H9 (cell line): Measurements from ENCODE around the gene SPIRE2. TPM values are rescaled to one million over a fixed set of nuclear protein-coding genes. Genes with fewer than 3 reads are reported as not detected.

ENCODE experiments used
- DNase-seq: peaks from one replicate; pipeline ENCODE4 v3.0.0-alpha.2; 2017
- H2AFZ ChIP-seq: one replicate; pipeline ENCODE4 v1.6.1; 2013; ENCODE audit warnings: mild to moderate bottlenecking, low read length, control low read depth, moderate library complexity
- H2AK5ac ChIP-seq: 2 replicates; pipeline ENCODE4 v1.6.1; 2013; ENCODE audit warnings: low read length, control low read depth, mixed read lengths; ENCODE audit not compliant: insufficient read length
- H2BK120ac ChIP-seq: one replicate; pipeline ENCODE4 v1.6.1; 2013; ENCODE audit warnings: low read depth, mild to moderate bottlenecking, low read length, control low read depth, inconsistent platforms; ENCODE audit not compliant: poor library complexity, severe bottlenecking
- H2BK12ac ChIP-seq: 2 replicates; pipeline ENCODE4 v1.6.1; 2013; ENCODE audit warnings: low read length, control low read depth, mixed read lengths, low read depth; ENCODE audit not compliant: insufficient read length
- H2BK15ac ChIP-seq: 2 replicates; pipeline ENCODE4 v1.6.1; 2013; ENCODE audit warnings: low read depth, low read length, control low read depth
- H2BK20ac ChIP-seq: one replicate; pipeline ENCODE4 v1.6.1; 2013; ENCODE audit warnings: low read depth, mild to moderate bottlenecking, low read length, control low read depth, inconsistent platforms; ENCODE audit not compliant: poor library complexity, severe bottlenecking
- H2BK5ac ChIP-seq: 2 replicates; pipeline ENCODE4 v1.6.1; 2013; ENCODE audit warnings: low read length, control low read depth, mixed read lengths; ENCODE audit not compliant: insufficient read length
- H3K14ac ChIP-seq: 2 replicates; pipeline ENCODE4 v1.6.1; 2013; ENCODE audit warnings: low read length, control low read depth; ENCODE audit not compliant: insufficient read depth
- H3K18ac ChIP-seq: 2 replicates; pipeline ENCODE4 v1.6.1; 2013; ENCODE audit warnings: low read depth, mild to moderate bottlenecking, mixed read lengths, low read length, control low read depth; ENCODE audit not compliant: insufficient read length
- H3K23ac ChIP-seq: 2 replicates; pipeline ENCODE4 v1.6.1; 2013; ENCODE audit warnings: low read length, control low read depth, mixed read lengths, low read depth; ENCODE audit not compliant: insufficient read length
- H3K23me2 ChIP-seq: 2 replicates; pipeline ENCODE4 v1.6.1; 2013; ENCODE audit warnings: low read depth, mild to moderate bottlenecking, mixed read lengths, low read length, control low read depth; ENCODE audit not compliant: insufficient read length, poor library complexity, severe bottlenecking
- H3K27ac ChIP-seq: 2 replicates; pipeline ENCODE4 v1.5.1; 2013; ENCODE audit warnings: low read length, control low read depth, mixed read lengths, low read depth; ENCODE audit not compliant: insufficient read length
- H3K27me3 ChIP-seq: 2 replicates; pipeline ENCODE4 v1.6.1; 2013; ENCODE audit warnings: low read length, control low read depth, inconsistent platforms; ENCODE audit not compliant: insufficient read depth
- H3K4ac ChIP-seq: 2 replicates; pipeline ENCODE4 v1.6.1; 2013; ENCODE audit warnings: low read depth, mild to moderate bottlenecking, control low read depth, inconsistent platforms, low read length, moderate library complexity
- H3K4me1 ChIP-seq: 2 replicates; pipeline ENCODE4 v1.6.1; 2013; ENCODE audit warnings: low read length, control low read depth, inconsistent platforms; ENCODE audit not compliant: insufficient read depth
- H3K4me2 ChIP-seq: 2 replicates; pipeline ENCODE4 v1.6.1; 2013; ENCODE audit warnings: low read length, control low read depth, mixed read lengths; ENCODE audit not compliant: insufficient read length, insufficient read depth
- H3K56ac ChIP-seq: 2 replicates; pipeline ENCODE4 v1.6.1; 2013; ENCODE audit warnings: low read depth, mild to moderate bottlenecking, mixed read lengths, low read length, control low read depth; ENCODE audit not compliant: insufficient read length
- H3K79me1 ChIP-seq: 2 replicates; pipeline ENCODE4 v1.6.1; 2013; ENCODE audit warnings: low read depth, mild to moderate bottlenecking, moderate library complexity, low read length, control low read depth, inconsistent platforms; ENCODE audit not compliant: insufficient read depth, poor library complexity, severe bottlenecking
- H3K79me2 ChIP-seq: 2 replicates; pipeline ENCODE4 v1.6.1; 2013; ENCODE audit warnings: low read length, control low read depth, inconsistent platforms; ENCODE audit not compliant: insufficient read depth
- H3K9ac ChIP-seq: 2 replicates; pipeline ENCODE4 v1.6.1; 2013; ENCODE audit warnings: low read length, control low read depth, mixed read lengths; ENCODE audit not compliant: insufficient read length; ENCODE audit errors: extremely low read depth
- H3K9me3 ChIP-seq: one replicate; pipeline ENCODE4 v1.6.1; 2013; ENCODE audit warnings: low read depth, low read length, inconsistent platforms; ENCODE audit not compliant: control insufficient read depth
- H3T11ph ChIP-seq: one replicate; pipeline ENCODE4 v1.6.1; 2013; ENCODE audit warnings: mild to moderate bottlenecking, low read length, control low read depth, inconsistent platforms
- H4K20me1 ChIP-seq: one replicate; pipeline ENCODE4 v1.6.1; 2013; ENCODE audit not compliant: control insufficient read depth, insufficient read length, insufficient read depth
- H4K5ac ChIP-seq: 2 replicates; pipeline ENCODE4 v1.6.1; 2013; ENCODE audit warnings: low read depth, mild to moderate bottlenecking, mixed read lengths, low read length, control low read depth; ENCODE audit not compliant: insufficient read length
- H4K8ac ChIP-seq: replicated peaks from 2 replicates; pipeline ENCODE4 v1.6.1; 2013; ENCODE audit warnings: low read length, control low read depth, mixed read lengths, low read depth; ENCODE audit not compliant: insufficient read length
- H4K91ac ChIP-seq: 2 replicates; pipeline ENCODE4 v1.6.1; 2013; ENCODE audit warnings: low read depth, mild to moderate bottlenecking, moderate library complexity, mixed read lengths, low read length, control low read depth; ENCODE audit not compliant: insufficient read length
- H3K27ac Mint-ChIP-seq, 3 experiments: 2 replicates in 2 of 3; 3 replicates in 1 of 3; pipeline ENCODE4 v1.8.0; 2020 to 2021; ENCODE audit warnings: mixed read lengths in 3 of 3, mild to moderate bottlenecking in 1 of 3, moderate library complexity in 1 of 3
- H3K27me3 Mint-ChIP-seq: 2 replicates; pipeline ENCODE4 v1.8.0; 2021; ENCODE audit warnings: low read depth, mild to moderate bottlenecking, moderate library complexity, mixed read lengths
- H3K36me3 Mint-ChIP-seq, 3 experiments: 2 replicates in 2 of 3; 3 replicates in 1 of 3; pipeline ENCODE4 v1.8.0; 2020 to 2021; ENCODE audit warnings: low read depth in 3 of 3, mixed read lengths in 3 of 3; ENCODE audit not compliant: insufficient read depth in 1 of 3
- H3K4me1 Mint-ChIP-seq, 2 experiments: 2 replicates each; pipeline ENCODE4 v1.8.0; 2020; ENCODE audit warnings: mixed read lengths in 2 of 2
- H3K4me3 Mint-ChIP-seq, 2 experiments: 2 replicates in 1 of 2; 3 replicates in 1 of 2; pipeline ENCODE4 v1.8.0; 2020 to 2021; ENCODE audit warnings: mild to moderate bottlenecking in 2 of 2, mixed read lengths in 2 of 2, moderate library complexity in 1 of 2
- H3K9me3 Mint-ChIP-seq, 2 experiments: 2 replicates in 1 of 2; 3 replicates in 1 of 2; pipeline ENCODE4 v1.8.0; 2020; ENCODE audit warnings: mild to moderate bottlenecking in 2 of 2, mixed read lengths in 2 of 2, moderate library complexity in 1 of 2
- CTCF ChIP-seq: fragments of 200-600 bp; sonication (generic); conservative IDR thresholded peaks from 3 replicates; pipeline ENCODE4 v1.8.0; 2021; ENCODE audit warnings: antibody characterized with exemption, mild to moderate bottlenecking
- WGBS: extraction: QIAGEN DNeasy Blood & Tissue Kit; methylation state at CpG from one replicate; pipeline ENCODE4 v1.1.7; 2013; ENCODE audit warnings: missing lambda C conversion rate, low lambda C conversion rate, mixed read lengths; ENCODE audit not compliant: insufficient read length; ENCODE audit errors: extremely low coverage; 5-methylcytosine and 5-hydroxymethylcytosine counted together
- total RNA-seq: library from RNA; stranded (reverse); gene quantifications from 2 replicates; pipeline ENCODE4 v1.2.1, GENCODE V29; 2021

Gene SPIRE2
- total RNA-seq, 1 experiment from 2014 or later, result 6.9 TPM

DNA sequence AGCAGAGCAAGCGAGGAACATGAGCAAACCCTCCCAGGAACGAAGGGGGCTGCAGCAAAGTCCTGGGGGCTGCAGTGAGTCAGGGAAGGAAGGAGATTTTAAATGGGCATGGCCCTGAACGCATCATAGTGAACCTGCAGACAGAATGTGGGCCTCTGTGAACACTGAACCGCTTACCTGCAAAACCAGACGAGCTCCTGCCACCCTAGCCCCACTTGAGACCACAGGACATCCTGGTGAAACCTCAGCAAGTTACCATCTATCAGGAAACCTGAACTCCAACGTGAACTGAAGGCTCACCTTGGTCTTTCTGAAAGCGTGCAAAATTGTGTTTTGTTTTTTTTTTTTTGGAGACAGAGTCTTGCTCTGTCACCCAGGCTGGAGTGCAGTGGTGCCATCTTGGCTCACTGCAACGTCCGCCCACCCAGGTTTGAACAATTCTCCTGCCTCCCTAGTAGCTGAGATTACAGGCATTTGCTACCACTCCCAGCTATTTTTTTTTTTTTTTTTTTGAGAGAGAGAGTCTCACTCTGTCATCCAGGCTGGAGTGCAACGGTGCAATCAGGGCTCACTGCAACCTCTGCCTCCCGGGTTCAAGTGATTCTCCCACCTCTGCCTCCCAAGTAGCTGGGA, 42.6 kb upstream of the SPIRE2 start:
- no peaks in the 10 kb centered on the region for H3K79me2 ChIP-seq
- no peaks in the 10 kb centered on the region for H3K79me1 ChIP-seq
- no peak overlapping the region for H2AFZ ChIP-seq
- no peak overlapping the region for H3K14ac ChIP-seq
- no peaks in the 10 kb centered on the region for H3K9me3 ChIP-seq
- no peaks in the 10 kb centered on the region for H3K4me1 Mint-ChIP-seq
- H3K4me1 ChIP-seq, result no peaks in the 10 kb centered on the region
- H3K27me3 ChIP-seq, result no peaks in the 10 kb centered on the region
- no peak overlapping the region for H2AK5ac ChIP-seq
- no peak overlapping the region for H3K56ac ChIP-seq
- H4K5ac ChIP-seq, result no peak overlapping the region
- WGBS, result no CpG with 5 or more reads among the region's 11 CpGs
- no peak overlapping the region for H3K4ac ChIP-seq
- no peak overlapping the region for H2BK15ac ChIP-seq
- H2BK12ac ChIP-seq, result no peak overlapping the region
- no peak overlapping the region for H3K4me3 Mint-ChIP-seq
- H3K4me2 ChIP-seq, result no peak overlapping the region
- H3K23me2 ChIP-seq, result no peaks in the 10 kb centered on the region
- no peaks in the 10 kb centered on the region for H3K27me3 Mint-ChIP-seq
- peaks cover 44 to 88% (median 77%) of the 10 kb centered on the region in 3 experiments; a peak in 6 of 7 replicates for H3K36me3 Mint-ChIP-seq
- no peak overlapping the region for H4K91ac ChIP-seq
- H3K27ac ChIP-seq, result no peak overlapping the region
- H3K18ac ChIP-seq, result no peak overlapping the region
- H4K8ac ChIP-seq, result no peak overlapping the region
- no peaks in the 10 kb centered on the region for H4K20me1 ChIP-seq
- no peak overlapping the region for H3K9ac ChIP-seq
- H2BK120ac ChIP-seq, result no peak overlapping the region
- no peak for TF ChIP-seq CTCF
- no peak for DNase-seq
- H3T11ph ChIP-seq, result no peak overlapping the region
- H3K9me3 Mint-ChIP-seq, result no peaks in the 10 kb centered on the region
- H3K27ac Mint-ChIP-seq, result 0 out of 7 replicates have a peak overlapping the region, but pooled peaks of 1 of the 3 experiments have one; percentile 11
- H2BK5ac ChIP-seq, result no peak overlapping the region
- no peak overlapping the region for H2BK20ac ChIP-seq
- H3K23ac ChIP-seq, result no peak overlapping the region
